H9 (cell line): ENCODE results near the gene SPTY2D1. TPM values are rescaled to one million over a fixed set of nuclear protein-coding genes. Genes with fewer than 3 reads are reported as not detected.

Experiments used
- DNase-seq: peaks from one replicate; pipeline ENCODE4 v3.0.0-alpha.2; 2017
- H2AFZ ChIP-seq: one replicate; pipeline ENCODE4 v1.6.1; 2013; ENCODE audit warnings: mild to moderate bottlenecking, low read length, control low read depth, moderate library complexity
- H2AK5ac ChIP-seq: 2 replicates; pipeline ENCODE4 v1.6.1; 2013; ENCODE audit warnings: low read length, control low read depth, mixed read lengths; ENCODE audit not compliant: insufficient read length
- H2BK120ac ChIP-seq: one replicate; pipeline ENCODE4 v1.6.1; 2013; ENCODE audit warnings: low read depth, mild to moderate bottlenecking, low read length, control low read depth, inconsistent platforms; ENCODE audit not compliant: poor library complexity, severe bottlenecking
- H2BK12ac ChIP-seq: 2 replicates; pipeline ENCODE4 v1.6.1; 2013; ENCODE audit warnings: low read length, control low read depth, mixed read lengths, low read depth; ENCODE audit not compliant: insufficient read length
- H2BK15ac ChIP-seq: 2 replicates; pipeline ENCODE4 v1.6.1; 2013; ENCODE audit warnings: low read depth, low read length, control low read depth
- H2BK20ac ChIP-seq: one replicate; pipeline ENCODE4 v1.6.1; 2013; ENCODE audit warnings: low read depth, mild to moderate bottlenecking, low read length, control low read depth, inconsistent platforms; ENCODE audit not compliant: poor library complexity, severe bottlenecking
- H2BK5ac ChIP-seq: 2 replicates; pipeline ENCODE4 v1.6.1; 2013; ENCODE audit warnings: low read length, control low read depth, mixed read lengths; ENCODE audit not compliant: insufficient read length
- H3K14ac ChIP-seq: 2 replicates; pipeline ENCODE4 v1.6.1; 2013; ENCODE audit warnings: low read length, control low read depth; ENCODE audit not compliant: insufficient read depth
- H3K18ac ChIP-seq: 2 replicates; pipeline ENCODE4 v1.6.1; 2013; ENCODE audit warnings: low read depth, mild to moderate bottlenecking, mixed read lengths, low read length, control low read depth; ENCODE audit not compliant: insufficient read length
- H3K23ac ChIP-seq: 2 replicates; pipeline ENCODE4 v1.6.1; 2013; ENCODE audit warnings: low read length, control low read depth, mixed read lengths, low read depth; ENCODE audit not compliant: insufficient read length
- H3K23me2 ChIP-seq: 2 replicates; pipeline ENCODE4 v1.6.1; 2013; ENCODE audit warnings: low read depth, mild to moderate bottlenecking, mixed read lengths, low read length, control low read depth; ENCODE audit not compliant: insufficient read length, poor library complexity, severe bottlenecking
- H3K27ac ChIP-seq: 2 replicates; pipeline ENCODE4 v1.5.1; 2013; ENCODE audit warnings: low read length, control low read depth, mixed read lengths, low read depth; ENCODE audit not compliant: insufficient read length
- H3K27me3 ChIP-seq: 2 replicates; pipeline ENCODE4 v1.6.1; 2013; ENCODE audit warnings: low read length, control low read depth, inconsistent platforms; ENCODE audit not compliant: insufficient read depth
- H3K4ac ChIP-seq: 2 replicates; pipeline ENCODE4 v1.6.1; 2013; ENCODE audit warnings: low read depth, mild to moderate bottlenecking, control low read depth, inconsistent platforms, low read length, moderate library complexity
- H3K4me1 ChIP-seq: 2 replicates; pipeline ENCODE4 v1.6.1; 2013; ENCODE audit warnings: low read length, control low read depth, inconsistent platforms; ENCODE audit not compliant: insufficient read depth
- H3K4me2 ChIP-seq: 2 replicates; pipeline ENCODE4 v1.6.1; 2013; ENCODE audit warnings: low read length, control low read depth, mixed read lengths; ENCODE audit not compliant: insufficient read length, insufficient read depth
- H3K56ac ChIP-seq: 2 replicates; pipeline ENCODE4 v1.6.1; 2013; ENCODE audit warnings: low read depth, mild to moderate bottlenecking, mixed read lengths, low read length, control low read depth; ENCODE audit not compliant: insufficient read length
- H3K79me1 ChIP-seq: 2 replicates; pipeline ENCODE4 v1.6.1; 2013; ENCODE audit warnings: low read depth, mild to moderate bottlenecking, moderate library complexity, low read length, control low read depth, inconsistent platforms; ENCODE audit not compliant: insufficient read depth, poor library complexity, severe bottlenecking
- H3K79me2 ChIP-seq: 2 replicates; pipeline ENCODE4 v1.6.1; 2013; ENCODE audit warnings: low read length, control low read depth, inconsistent platforms; ENCODE audit not compliant: insufficient read depth
- H3K9ac ChIP-seq: 2 replicates; pipeline ENCODE4 v1.6.1; 2013; ENCODE audit warnings: low read length, control low read depth, mixed read lengths; ENCODE audit not compliant: insufficient read length; ENCODE audit errors: extremely low read depth
- H3K9me3 ChIP-seq: one replicate; pipeline ENCODE4 v1.6.1; 2013; ENCODE audit warnings: low read depth, low read length, inconsistent platforms; ENCODE audit not compliant: control insufficient read depth
- H3T11ph ChIP-seq: one replicate; pipeline ENCODE4 v1.6.1; 2013; ENCODE audit warnings: mild to moderate bottlenecking, low read length, control low read depth, inconsistent platforms
- H4K20me1 ChIP-seq: one replicate; pipeline ENCODE4 v1.6.1; 2013; ENCODE audit not compliant: control insufficient read depth, insufficient read length, insufficient read depth
- H4K5ac ChIP-seq: 2 replicates; pipeline ENCODE4 v1.6.1; 2013; ENCODE audit warnings: low read depth, mild to moderate bottlenecking, mixed read lengths, low read length, control low read depth; ENCODE audit not compliant: insufficient read length
- H4K8ac ChIP-seq: replicated peaks from 2 replicates; pipeline ENCODE4 v1.6.1; 2013; ENCODE audit warnings: low read length, control low read depth, mixed read lengths, low read depth; ENCODE audit not compliant: insufficient read length
- H4K91ac ChIP-seq: 2 replicates; pipeline ENCODE4 v1.6.1; 2013; ENCODE audit warnings: low read depth, mild to moderate bottlenecking, moderate library complexity, mixed read lengths, low read length, control low read depth; ENCODE audit not compliant: insufficient read length
- H3K27ac Mint-ChIP-seq, 3 experiments: 2 replicates in 2 of 3; 3 replicates in 1 of 3; pipeline ENCODE4 v1.8.0; 2020 to 2021; ENCODE audit warnings: mixed read lengths in 3 of 3, mild to moderate bottlenecking in 1 of 3, moderate library complexity in 1 of 3
- H3K27me3 Mint-ChIP-seq: 2 replicates; pipeline ENCODE4 v1.8.0; 2021; ENCODE audit warnings: low read depth, mild to moderate bottlenecking, moderate library complexity, mixed read lengths
- H3K36me3 Mint-ChIP-seq, 3 experiments: 2 replicates in 2 of 3; 3 replicates in 1 of 3; pipeline ENCODE4 v1.8.0; 2020 to 2021; ENCODE audit warnings: low read depth in 3 of 3, mixed read lengths in 3 of 3; ENCODE audit not compliant: insufficient read depth in 1 of 3
- H3K4me1 Mint-ChIP-seq, 2 experiments: 2 replicates each; pipeline ENCODE4 v1.8.0; 2020; ENCODE audit warnings: mixed read lengths in 2 of 2
- H3K4me3 Mint-ChIP-seq, 2 experiments: 2 replicates in 1 of 2; 3 replicates in 1 of 2; pipeline ENCODE4 v1.8.0; 2020 to 2021; ENCODE audit warnings: mild to moderate bottlenecking in 2 of 2, mixed read lengths in 2 of 2, moderate library complexity in 1 of 2
- H3K9me3 Mint-ChIP-seq, 2 experiments: 2 replicates in 1 of 2; 3 replicates in 1 of 2; pipeline ENCODE4 v1.8.0; 2020; ENCODE audit warnings: mild to moderate bottlenecking in 2 of 2, mixed read lengths in 2 of 2, moderate library complexity in 1 of 2
- total RNA-seq: library from RNA; stranded (reverse); gene quantifications from 2 replicates; pipeline ENCODE4 v1.2.1, GENCODE V29; 2021
- TF ChIP-seq, protein P1 (sequence below): fragments of 200-600 bp; sonication (generic); conservative IDR thresholded peaks from 3 replicates; pipeline ENCODE4 v1.8.0; 2021; ENCODE audit warnings: antibody characterized with exemption, mild to moderate bottlenecking

SPTY2D1 gene
- total RNA-seq, 1 experiment from 2014 or later, result 15.9 TPM

DNA sequence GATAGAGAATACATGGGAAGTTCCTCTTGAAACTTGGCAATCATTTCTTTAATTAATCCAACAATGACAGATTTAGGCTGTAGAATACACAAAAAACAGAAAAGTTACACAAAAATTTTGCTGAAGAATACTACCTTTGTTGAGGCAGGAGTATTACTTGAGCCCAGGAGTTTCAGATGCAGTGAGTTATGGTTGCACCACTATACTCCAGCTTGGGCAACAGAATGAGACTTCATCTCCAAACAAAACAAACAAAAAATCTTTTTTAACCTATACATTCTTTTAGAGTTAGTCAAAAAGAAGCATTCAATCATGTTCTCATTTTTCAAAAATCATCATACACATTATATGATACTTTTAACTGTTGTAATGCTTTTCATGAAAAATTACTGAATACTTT, 67.7 kb downstream of the SPTY2D1 start:
- H3K56ac ChIP-seq, result no peak overlapping the region
- no peak overlapping the region for H3K23ac ChIP-seq
- H2AK5ac ChIP-seq, result no peak overlapping the region
- no peak overlapping the region for H3K4ac ChIP-seq
- no peaks in the 10 kb centered on the region for H3K4me1 ChIP-seq
- no peak for DNase-seq
- H3K4me1 Mint-ChIP-seq, result peaks cover 6 to 7% of the 10 kb centered on the region in 2 experiments; a peak in 2 of 4 replicates
- no peak overlapping the region for H2BK5ac ChIP-seq
- no peaks in the 10 kb centered on the region for H3K9me3 ChIP-seq
- no peak overlapping the region for H2AFZ ChIP-seq
- peaks cover 0 to 4% (median 4%) of the 10 kb centered on the region in 3 experiments; a peak in 5 of 7 replicates for H3K36me3 Mint-ChIP-seq
- no peak overlapping the region for H3K4me2 ChIP-seq
- no peaks in the 10 kb centered on the region for H3K9me3 Mint-ChIP-seq
- H2BK15ac ChIP-seq, result no peak overlapping the region
- no peak overlapping the region for H2BK12ac ChIP-seq
- H2BK20ac ChIP-seq, result no peak overlapping the region
- no peak overlapping the region for H4K5ac ChIP-seq
- no peak overlapping the region for H3K27ac ChIP-seq
- H3K23me2 ChIP-seq, result no peaks in the 10 kb centered on the region
- H4K91ac ChIP-seq, result no peak overlapping the region
- H3K27me3 ChIP-seq, result no peaks in the 10 kb centered on the region
- no peak overlapping the region for H3K27ac Mint-ChIP-seq
- no peaks in the 10 kb centered on the region for H3K79me1 ChIP-seq
- H3T11ph ChIP-seq, result no peak overlapping the region
- H2BK120ac ChIP-seq, result no peak overlapping the region
- no peak overlapping the region for H3K4me3 Mint-ChIP-seq
- H3K18ac ChIP-seq, result no peak overlapping the region
- TF ChIP-seq, protein P1, sequence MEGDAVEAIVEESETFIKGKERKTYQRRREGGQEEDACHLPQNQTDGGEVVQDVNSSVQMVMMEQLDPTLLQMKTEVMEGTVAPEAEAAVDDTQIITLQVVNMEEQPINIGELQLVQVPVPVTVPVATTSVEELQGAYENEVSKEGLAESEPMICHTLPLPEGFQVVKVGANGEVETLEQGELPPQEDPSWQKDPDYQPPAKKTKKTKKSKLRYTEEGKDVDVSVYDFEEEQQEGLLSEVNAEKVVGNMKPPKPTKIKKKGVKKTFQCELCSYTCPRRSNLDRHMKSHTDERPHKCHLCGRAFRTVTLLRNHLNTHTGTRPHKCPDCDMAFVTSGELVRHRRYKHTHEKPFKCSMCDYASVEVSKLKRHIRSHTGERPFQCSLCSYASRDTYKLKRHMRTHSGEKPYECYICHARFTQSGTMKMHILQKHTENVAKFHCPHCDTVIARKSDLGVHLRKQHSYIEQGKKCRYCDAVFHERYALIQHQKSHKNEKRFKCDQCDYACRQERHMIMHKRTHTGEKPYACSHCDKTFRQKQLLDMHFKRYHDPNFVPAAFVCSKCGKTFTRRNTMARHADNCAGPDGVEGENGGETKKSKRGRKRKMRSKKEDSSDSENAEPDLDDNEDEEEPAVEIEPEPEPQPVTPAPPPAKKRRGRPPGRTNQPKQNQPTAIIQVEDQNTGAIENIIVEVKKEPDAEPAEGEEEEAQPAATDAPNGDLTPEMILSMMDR, result no peak
- no peak overlapping the region for H3K9ac ChIP-seq
- H4K20me1 ChIP-seq, result no peaks in the 10 kb centered on the region
- no peaks in the 10 kb centered on the region for H3K79me2 ChIP-seq
- H3K14ac ChIP-seq, result no peak overlapping the region
- no peak overlapping the region for H4K8ac ChIP-seq
- no peaks in the 10 kb centered on the region for H3K27me3 Mint-ChIP-seq
